Astrocyte (in vitro differentiated cells and primary cell): ENCODE results near the gene C16orf86.

Experiments used
- EZH2 ChIP-seq: IDR thresholded peaks from 2 replicates; pipeline ENCODE4 v1.6.1; 2012; ENCODE audit warnings: mild to moderate bottlenecking, low read length, inconsistent platforms; ENCODE audit not compliant: insufficient read depth
- TF ChIP-seq, protein P1 (sequence below): IDR thresholded peaks from 2 replicates; pipeline ENCODE4 v1.5.1; 2011; ENCODE audit warnings: low read depth, mild to moderate bottlenecking, inconsistent platforms, low read length, moderate library complexity; ENCODE audit not compliant: insufficient read depth

DNA sequence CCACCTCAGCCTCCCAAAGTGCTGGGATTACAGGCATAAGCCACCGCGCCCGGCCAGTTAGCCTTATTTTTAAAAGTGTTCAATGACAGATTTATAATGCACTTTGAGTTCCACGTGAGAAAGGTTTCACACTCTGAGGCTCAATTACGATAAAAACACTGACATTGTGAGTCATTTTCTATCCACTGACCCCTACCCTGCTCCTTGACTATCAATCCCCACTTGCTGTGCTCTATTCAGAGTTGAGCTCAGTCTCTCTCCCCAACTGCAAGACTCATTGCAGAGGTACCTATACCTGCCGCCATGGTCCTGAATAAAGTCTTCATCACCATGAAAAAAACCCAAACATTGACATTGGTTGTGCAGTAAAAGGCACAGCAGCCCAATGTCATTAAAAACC, 44.0 kb downstream of the C16orf86 start:
- TF ChIP-seq, protein P1, sequence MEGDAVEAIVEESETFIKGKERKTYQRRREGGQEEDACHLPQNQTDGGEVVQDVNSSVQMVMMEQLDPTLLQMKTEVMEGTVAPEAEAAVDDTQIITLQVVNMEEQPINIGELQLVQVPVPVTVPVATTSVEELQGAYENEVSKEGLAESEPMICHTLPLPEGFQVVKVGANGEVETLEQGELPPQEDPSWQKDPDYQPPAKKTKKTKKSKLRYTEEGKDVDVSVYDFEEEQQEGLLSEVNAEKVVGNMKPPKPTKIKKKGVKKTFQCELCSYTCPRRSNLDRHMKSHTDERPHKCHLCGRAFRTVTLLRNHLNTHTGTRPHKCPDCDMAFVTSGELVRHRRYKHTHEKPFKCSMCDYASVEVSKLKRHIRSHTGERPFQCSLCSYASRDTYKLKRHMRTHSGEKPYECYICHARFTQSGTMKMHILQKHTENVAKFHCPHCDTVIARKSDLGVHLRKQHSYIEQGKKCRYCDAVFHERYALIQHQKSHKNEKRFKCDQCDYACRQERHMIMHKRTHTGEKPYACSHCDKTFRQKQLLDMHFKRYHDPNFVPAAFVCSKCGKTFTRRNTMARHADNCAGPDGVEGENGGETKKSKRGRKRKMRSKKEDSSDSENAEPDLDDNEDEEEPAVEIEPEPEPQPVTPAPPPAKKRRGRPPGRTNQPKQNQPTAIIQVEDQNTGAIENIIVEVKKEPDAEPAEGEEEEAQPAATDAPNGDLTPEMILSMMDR, result no peak
- no peak for TF ChIP-seq EZH2
